Testis (tissue), 2 donors: ENCODE results near the gene ARL6IP4.

Source experiments
- CTCF ChIP-seq, 3 experiments: fragments of 450-650 bp in 2 of 3; fragments of 200-600 bp in 1 of 3; sonication (generic) in 1 of 3; IDR thresholded peaks; one replicate each; pipeline ENCODE4 v1.5.1; 2016 to 2019; ENCODE audit warnings: antibody characterized with exemption in 3 of 3, mild to moderate bottlenecking in 2 of 3, moderate library complexity in 1 of 3
- POLR2A ChIP-seq: fragments of 450-650 bp; IDR thresholded peaks from one replicate; pipeline ENCODE4 v1.6.1; 2017; ENCODE audit warnings: antibody characterized with exemption, mild to moderate bottlenecking, moderate library complexity

GRCh38 chr12:122995503-122996187 lies 15.2 kb downstream of the ARL6IP4 start:
- TF ChIP-seq CTCF (IDR thresholded peaks at IDR 0.05): no peak
- no peak for TF ChIP-seq POLR2A
